Measurements from ENCODE around the gene YARS2.

GRCh38 chr12:32736445-32736844 lies 19.3 kb downstream of the YARS2 start:
- TF ChIP-seq CTCF (IDR thresholded peaks at IDR 0.05) (no peak), ZFX (IDR thresholded peaks at IDR 0.05; ENCODE audit: borderline replicate concordance) (no peak)
